HL-60 (cell line): ENCODE data around the gene PGAP3.

ENCODE experiments used
- GABPA ChIP-seq: IDR thresholded peaks from 2 replicates; pipeline ENCODE4 v1.6.1; 2012; ENCODE audit warnings: low read depth
- POLR2AphosphoS5 ChIP-seq: IDR thresholded peaks from 2 replicates; pipeline ENCODE4 v1.6.1; 2012; ENCODE audit warnings: low read depth
- SPI1 ChIP-seq: IDR thresholded peaks from 2 replicates; pipeline ENCODE4 v1.6.1; 2012; ENCODE audit warnings: low read depth, mild to moderate bottlenecking, borderline replicate concordance
- TF ChIP-seq, protein P1 (sequence below): IDR thresholded peaks from one replicate; pipeline ENCODE4 v1.5.1; 2011; ENCODE audit warnings: low read length, control low read depth, inconsistent platforms; ENCODE audit not compliant: insufficient read depth
- TF ChIP-seq, protein P2 (sequence below): IDR thresholded peaks from 2 replicates; pipeline ENCODE4 v1.6.1; 2012; ENCODE audit warnings: low read depth; ENCODE audit not compliant: insufficient replicate concordance

DNA sequence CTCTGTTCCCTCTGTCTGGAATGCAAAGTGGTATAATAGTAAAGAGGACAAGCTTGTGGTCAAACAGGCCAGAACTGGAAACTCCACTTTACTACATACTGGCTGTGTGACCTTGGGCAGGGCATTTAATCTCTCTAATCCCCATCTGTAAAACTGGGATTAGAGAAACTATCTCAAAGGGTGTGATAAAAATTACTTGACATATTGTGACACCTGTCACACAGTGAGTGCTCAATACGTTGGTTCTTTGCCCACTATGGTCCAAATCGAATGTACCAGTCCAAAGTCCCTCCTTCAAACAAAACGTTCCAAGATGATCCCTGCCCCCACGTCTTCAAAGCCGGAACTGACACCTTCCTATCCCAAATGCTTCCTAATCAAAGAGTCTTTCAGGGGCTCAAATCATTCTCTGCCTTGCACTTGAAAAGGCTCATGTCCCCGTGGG is 734 bp downstream of the PGAP3 start:
- TF ChIP-seq, protein P1, sequence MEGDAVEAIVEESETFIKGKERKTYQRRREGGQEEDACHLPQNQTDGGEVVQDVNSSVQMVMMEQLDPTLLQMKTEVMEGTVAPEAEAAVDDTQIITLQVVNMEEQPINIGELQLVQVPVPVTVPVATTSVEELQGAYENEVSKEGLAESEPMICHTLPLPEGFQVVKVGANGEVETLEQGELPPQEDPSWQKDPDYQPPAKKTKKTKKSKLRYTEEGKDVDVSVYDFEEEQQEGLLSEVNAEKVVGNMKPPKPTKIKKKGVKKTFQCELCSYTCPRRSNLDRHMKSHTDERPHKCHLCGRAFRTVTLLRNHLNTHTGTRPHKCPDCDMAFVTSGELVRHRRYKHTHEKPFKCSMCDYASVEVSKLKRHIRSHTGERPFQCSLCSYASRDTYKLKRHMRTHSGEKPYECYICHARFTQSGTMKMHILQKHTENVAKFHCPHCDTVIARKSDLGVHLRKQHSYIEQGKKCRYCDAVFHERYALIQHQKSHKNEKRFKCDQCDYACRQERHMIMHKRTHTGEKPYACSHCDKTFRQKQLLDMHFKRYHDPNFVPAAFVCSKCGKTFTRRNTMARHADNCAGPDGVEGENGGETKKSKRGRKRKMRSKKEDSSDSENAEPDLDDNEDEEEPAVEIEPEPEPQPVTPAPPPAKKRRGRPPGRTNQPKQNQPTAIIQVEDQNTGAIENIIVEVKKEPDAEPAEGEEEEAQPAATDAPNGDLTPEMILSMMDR: no peak
- TF ChIP-seq, protein P2, sequence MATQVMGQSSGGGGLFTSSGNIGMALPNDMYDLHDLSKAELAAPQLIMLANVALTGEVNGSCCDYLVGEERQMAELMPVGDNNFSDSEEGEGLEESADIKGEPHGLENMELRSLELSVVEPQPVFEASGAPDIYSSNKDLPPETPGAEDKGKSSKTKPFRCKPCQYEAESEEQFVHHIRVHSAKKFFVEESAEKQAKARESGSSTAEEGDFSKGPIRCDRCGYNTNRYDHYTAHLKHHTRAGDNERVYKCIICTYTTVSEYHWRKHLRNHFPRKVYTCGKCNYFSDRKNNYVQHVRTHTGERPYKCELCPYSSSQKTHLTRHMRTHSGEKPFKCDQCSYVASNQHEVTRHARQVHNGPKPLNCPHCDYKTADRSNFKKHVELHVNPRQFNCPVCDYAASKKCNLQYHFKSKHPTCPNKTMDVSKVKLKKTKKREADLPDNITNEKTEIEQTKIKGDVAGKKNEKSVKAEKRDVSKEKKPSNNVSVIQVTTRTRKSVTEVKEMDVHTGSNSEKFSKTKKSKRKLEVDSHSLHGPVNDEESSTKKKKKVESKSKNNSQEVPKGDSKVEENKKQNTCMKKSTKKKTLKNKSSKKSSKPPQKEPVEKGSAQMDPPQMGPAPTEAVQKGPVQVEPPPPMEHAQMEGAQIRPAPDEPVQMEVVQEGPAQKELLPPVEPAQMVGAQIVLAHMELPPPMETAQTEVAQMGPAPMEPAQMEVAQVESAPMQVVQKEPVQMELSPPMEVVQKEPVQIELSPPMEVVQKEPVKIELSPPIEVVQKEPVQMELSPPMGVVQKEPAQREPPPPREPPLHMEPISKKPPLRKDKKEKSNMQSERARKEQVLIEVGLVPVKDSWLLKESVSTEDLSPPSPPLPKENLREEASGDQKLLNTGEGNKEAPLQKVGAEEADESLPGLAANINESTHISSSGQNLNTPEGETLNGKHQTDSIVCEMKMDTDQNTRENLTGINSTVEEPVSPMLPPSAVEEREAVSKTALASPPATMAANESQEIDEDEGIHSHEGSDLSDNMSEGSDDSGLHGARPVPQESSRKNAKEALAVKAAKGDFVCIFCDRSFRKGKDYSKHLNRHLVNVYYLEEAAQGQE: no peak
- TF ChIP-seq POLR2AphosphoS5: no peak
- no peak for TF ChIP-seq GABPA
- no peak for TF ChIP-seq SPI1
